Nephron (organoid): ENCODE results near the gene CPED1.
"Not testable (repeated sequence)": the region's sequence is repeated elsewhere in the genome, so short reads cannot be mapped to it uniquely, and the experiment has no call there.

Experiments
- H3K27ac Mint-ChIP-seq, 3 experiments: 2 replicates each; pipeline ENCODE4 v1.8.0; 2020; ENCODE audit warnings: mixed read lengths in 3 of 3, mild to moderate bottlenecking in 2 of 3, moderate library complexity in 1 of 3
- H3K27me3 Mint-ChIP-seq: 2 replicates; pipeline ENCODE4 v1.8.0; 2021; ENCODE audit warnings: low read depth, mild to moderate bottlenecking, moderate library complexity, mixed read lengths
- H3K36me3 Mint-ChIP-seq: 2 replicates; pipeline ENCODE4 v1.8.0; 2020; ENCODE audit warnings: low read depth, mixed read lengths
- H3K4me1 Mint-ChIP-seq: 2 replicates; pipeline ENCODE4 v1.8.0; 2020; ENCODE audit warnings: mixed read lengths
- H3K4me3 Mint-ChIP-seq, 3 experiments: 2 replicates each; pipeline ENCODE4 v1.8.0; 2020; ENCODE audit warnings: mild to moderate bottlenecking in 3 of 3, mixed read lengths in 3 of 3, moderate library complexity in 2 of 3
- H3K9me3 Mint-ChIP-seq: 2 replicates; pipeline ENCODE4 v1.8.0; 2020; ENCODE audit warnings: mixed read lengths
- TF ChIP-seq, protein P1 (sequence below), 3 experiments: fragments of 200-600 bp; sonication (generic); IDR thresholded peaks; one replicate each; pipeline ENCODE4 v1.5.0; 2021; ENCODE audit warnings: antibody characterized with exemption in 3 of 3; ENCODE audit not compliant: unreplicated experiment in 3 of 3

Gene CPED1

DNA sequence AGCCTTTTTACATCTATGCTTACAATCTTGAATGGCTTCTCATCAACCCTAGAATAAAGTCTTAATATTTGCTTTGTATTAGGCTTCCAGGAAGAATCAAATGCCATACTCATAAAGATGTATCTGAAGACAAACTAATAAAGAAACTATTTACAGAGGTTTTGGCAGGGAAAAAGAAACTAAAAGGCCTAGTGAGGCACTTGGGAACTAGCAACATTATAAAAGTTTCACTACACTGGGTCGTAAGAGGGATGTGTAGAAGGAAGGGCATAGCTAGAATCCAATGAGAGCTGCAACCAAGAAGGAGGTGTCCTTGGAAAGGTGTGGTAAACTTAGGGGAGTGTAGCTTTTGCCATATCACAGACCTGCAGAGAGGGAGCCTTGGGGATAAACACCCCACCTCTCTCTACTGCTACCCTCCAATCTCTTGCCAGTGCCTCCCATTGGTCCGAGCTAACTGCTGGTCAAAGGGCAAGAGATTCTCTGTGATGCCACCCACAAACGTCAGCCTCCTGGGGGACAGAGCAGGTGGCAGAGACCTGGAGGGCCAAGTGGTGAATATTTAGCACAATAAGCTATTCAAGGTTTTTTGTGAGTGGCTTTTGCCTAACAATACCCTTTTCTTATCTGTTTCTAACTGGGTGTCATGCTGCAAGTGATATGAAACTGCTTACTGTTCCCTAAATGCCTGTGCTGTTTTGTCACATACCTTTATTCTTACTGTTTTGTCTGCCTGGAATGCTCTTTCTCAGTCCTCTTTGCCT, 60.7 kb downstream of the CPED1 start:
- H3K36me3 Mint-ChIP-seq: peaks cover 55% of the 10 kb centered on the region
- TF ChIP-seq, protein P1, sequence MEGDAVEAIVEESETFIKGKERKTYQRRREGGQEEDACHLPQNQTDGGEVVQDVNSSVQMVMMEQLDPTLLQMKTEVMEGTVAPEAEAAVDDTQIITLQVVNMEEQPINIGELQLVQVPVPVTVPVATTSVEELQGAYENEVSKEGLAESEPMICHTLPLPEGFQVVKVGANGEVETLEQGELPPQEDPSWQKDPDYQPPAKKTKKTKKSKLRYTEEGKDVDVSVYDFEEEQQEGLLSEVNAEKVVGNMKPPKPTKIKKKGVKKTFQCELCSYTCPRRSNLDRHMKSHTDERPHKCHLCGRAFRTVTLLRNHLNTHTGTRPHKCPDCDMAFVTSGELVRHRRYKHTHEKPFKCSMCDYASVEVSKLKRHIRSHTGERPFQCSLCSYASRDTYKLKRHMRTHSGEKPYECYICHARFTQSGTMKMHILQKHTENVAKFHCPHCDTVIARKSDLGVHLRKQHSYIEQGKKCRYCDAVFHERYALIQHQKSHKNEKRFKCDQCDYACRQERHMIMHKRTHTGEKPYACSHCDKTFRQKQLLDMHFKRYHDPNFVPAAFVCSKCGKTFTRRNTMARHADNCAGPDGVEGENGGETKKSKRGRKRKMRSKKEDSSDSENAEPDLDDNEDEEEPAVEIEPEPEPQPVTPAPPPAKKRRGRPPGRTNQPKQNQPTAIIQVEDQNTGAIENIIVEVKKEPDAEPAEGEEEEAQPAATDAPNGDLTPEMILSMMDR (IDR thresholded peaks at IDR 0.05; ENCODE audit: unreplicated experiment in 3 of 3): no peak
- no peaks in the 10 kb centered on the region for H3K9me3 Mint-ChIP-seq
- no peaks in the 10 kb centered on the region for H3K4me1 Mint-ChIP-seq
- no peaks in the 10 kb centered on the region for H3K27me3 Mint-ChIP-seq
- no peak overlapping the region for H3K27ac Mint-ChIP-seq
- H3K4me3 Mint-ChIP-seq: no peak overlapping the region

DNA sequence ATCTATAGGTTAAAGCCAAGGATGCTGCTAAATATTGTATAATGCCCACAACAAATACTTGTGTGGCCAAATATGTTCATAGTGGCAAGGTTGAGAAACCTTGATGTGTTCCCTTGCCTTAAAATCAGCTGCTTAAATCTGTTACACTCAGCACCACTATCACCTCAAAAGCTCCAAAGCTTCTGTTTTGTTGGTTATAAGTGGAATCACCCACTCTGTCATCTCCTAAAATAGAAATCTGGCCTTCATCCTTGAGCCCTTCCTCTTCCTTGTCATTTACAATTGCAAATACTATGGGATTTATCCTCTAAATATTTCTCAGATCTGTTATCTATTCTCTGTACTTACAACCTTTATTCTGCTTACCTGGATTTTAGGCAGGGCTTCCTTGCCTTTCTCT, 61.4 kb downstream of the CPED1 start:
- H3K27me3 Mint-ChIP-seq: no peaks in the 10 kb centered on the region
- no peak overlapping the region for H3K4me3 Mint-ChIP-seq
- H3K9me3 Mint-ChIP-seq: no peaks in the 10 kb centered on the region
- no peak overlapping the region for H3K27ac Mint-ChIP-seq
- TF ChIP-seq, protein P1 (IDR thresholded peaks at IDR 0.05; ENCODE audit: unreplicated experiment in 3 of 3): no peak
- H3K36me3 Mint-ChIP-seq: peaks cover 61% of the 10 kb centered on the region
- no peaks in the 10 kb centered on the region for H3K4me1 Mint-ChIP-seq

DNA sequence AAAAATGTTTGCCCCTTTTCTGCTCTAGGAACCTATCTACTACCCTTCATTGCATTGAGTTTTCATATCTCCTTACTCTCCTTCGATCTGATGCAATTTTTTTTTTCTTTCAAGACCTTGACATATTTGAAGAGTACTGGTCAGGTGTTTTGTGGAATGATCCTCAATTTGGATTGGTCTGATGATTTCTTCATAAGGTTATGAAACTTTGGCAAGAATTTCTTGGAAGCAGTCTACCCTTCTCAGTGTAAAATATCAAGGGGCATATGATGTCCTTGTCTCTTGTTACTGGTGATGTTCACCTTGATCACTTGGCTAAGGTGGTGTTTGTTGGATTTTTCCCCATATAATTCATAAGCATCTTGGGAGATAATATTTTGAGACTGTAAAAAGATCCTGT, 64.7 kb downstream of the CPED1 start:
- Mint-ChIP-seq H3K27ac (no peak overlapping the region), H3K36me3 (peaks cover 54% of the 10 kb centered on the region), H3K4me1 (no peaks in the 10 kb centered on the region)

GRCh38 chr7:121054925-121055324, 66.4 kb downstream of the CPED1 start:
- no peaks in the 10 kb centered on the region for H3K27me3 Mint-ChIP-seq
- H3K4me3 Mint-ChIP-seq: no peak overlapping the region
- H3K36me3 Mint-ChIP-seq: peaks cover 40% of the 10 kb centered on the region
- no peaks in the 10 kb centered on the region for H3K9me3 Mint-ChIP-seq
- H3K27ac Mint-ChIP-seq: no peak overlapping the region
- TF ChIP-seq, protein P1 (IDR thresholded peaks at IDR 0.05; ENCODE audit: unreplicated experiment in 3 of 3): no peak
- H3K4me1 Mint-ChIP-seq: no peaks in the 10 kb centered on the region

More for the DNA sequence above, 64.7 kb downstream of the CPED1 start:
- Mint-ChIP-seq H3K9me3 (no peaks in the 10 kb centered on the region), H3K4me3 (no peak overlapping the region), H3K27me3 (no peaks in the 10 kb centered on the region)
- TF ChIP-seq, protein P1 (IDR thresholded peaks at IDR 0.05; ENCODE audit: unreplicated experiment in 3 of 3): no peak

- TF ChIP-seq, protein P1 (IDR thresholded peaks at IDR 0.05; ENCODE audit: unreplicated experiment in 3 of 3): no peak
- Mint-ChIP-seq H3K27ac (no peak overlapping the region), H3K36me3 (peaks cover 33% of the 10 kb centered on the region), H3K4me3 (no peak overlapping the region), H3K4me1 (peaks cover 5% of the 10 kb centered on the region), H3K27me3 (no peaks in the 10 kb centered on the region), H3K9me3 (no peaks in the 10 kb centered on the region)
Measured at GRCh38 chr7:121057878-121058277, 69.4 kb downstream of the CPED1 start.

GRCh38 chr7:121058975-121059374, 70.5 kb downstream of the CPED1 start:
- Mint-ChIP-seq H3K9me3 (no peaks in the 10 kb centered on the region), H3K4me3 (no peak overlapping the region), H3K27me3 (no peaks in the 10 kb centered on the region), H3K36me3 (peaks cover 27% of the 10 kb centered on the region), H3K27ac (no peak overlapping the region), H3K4me1 (peaks cover 5% of the 10 kb centered on the region)
- TF ChIP-seq, protein P1 (IDR thresholded peaks at IDR 0.05; ENCODE audit: unreplicated experiment in 3 of 3): no peak

DNA sequence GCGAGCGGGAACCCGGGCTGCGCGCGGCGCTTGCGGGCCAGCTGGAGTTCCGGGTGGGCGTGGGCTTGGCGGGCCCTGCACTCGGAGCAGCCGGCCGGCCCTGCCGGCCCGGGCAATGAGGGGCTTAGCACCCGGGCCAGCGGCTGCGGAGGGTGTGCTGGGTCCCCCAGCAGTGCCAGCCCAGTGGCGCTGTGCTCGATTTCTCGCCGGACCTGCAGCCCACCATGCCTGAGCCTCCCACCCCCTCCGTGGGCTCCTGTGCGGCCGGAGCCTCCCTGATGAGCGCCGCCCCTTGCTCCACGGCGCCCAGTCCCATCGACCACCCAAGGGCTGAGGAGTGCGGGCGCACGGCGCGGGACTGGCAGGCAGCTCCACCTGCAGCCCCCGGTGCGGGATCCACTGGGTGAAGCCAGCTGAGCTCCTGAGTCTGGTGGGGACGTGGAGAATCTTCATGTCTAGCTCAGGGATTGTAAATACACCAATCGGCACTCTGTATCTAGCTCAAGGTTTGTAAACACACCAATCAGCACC, 71.5 kb downstream of the CPED1 start:
- not testable (repeated sequence) for H3K4me1 Mint-ChIP-seq, H3K9me3 Mint-ChIP-seq, H3K27ac Mint-ChIP-seq, H3K4me3 Mint-ChIP-seq, H3K27me3 Mint-ChIP-seq
- H3K36me3 Mint-ChIP-seq: peaks cover 25% of the 10 kb centered on the region
